GM18868 (cell line): ENCODE data around the gene TLL2.

Experiments used
- ATAC-seq: cut with Tn5 transposase; IDR thresholded peaks from one replicate; pipeline ENCODE4 v1.9.1; 2021; ENCODE audit warnings: mild to moderate bottlenecking, moderate library complexity; ENCODE audit not compliant: unreplicated experiment

TLL2 gene

DNA sequence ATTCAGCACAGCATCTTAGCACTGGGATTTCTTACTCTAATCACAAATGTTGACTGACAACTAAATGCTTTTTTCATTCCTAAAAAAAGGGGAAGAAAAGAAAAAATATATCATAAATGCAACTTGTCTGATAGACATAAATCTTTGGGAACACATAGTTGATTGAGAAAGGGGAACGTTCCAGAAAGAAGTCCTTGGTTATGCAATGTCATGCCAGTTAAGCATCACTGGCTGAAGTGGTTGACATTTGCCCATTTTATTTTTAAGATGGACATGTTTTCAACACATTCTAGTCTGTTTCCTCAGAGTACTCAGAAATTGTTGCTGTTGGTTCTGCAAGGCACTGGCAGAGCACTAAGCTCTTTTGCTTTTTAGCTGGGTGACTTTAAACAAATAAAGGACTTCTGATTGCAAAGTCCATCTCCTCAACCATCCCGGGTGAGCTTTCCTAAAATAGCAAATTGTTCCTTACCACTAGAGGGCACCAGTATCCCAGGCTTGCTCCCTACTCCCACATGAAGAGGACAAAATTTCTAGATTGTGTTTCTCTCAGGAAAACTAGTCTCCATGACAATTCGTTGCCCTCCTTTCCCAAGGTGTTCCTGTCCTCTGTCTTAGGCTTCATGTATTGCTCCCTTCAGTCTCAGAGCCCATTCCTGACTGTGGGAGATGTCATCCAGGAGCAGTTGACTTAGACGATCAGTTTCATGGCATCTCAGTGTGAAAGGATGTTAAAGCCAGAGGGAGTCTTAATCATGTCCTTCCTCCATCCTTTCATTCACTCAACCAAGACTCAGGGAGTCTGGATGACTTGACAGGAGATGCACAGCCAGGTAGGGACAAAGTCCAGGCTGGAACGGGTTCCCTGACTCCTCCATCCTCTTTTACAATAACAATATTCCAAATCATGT, 178.9 kb downstream of the TLL2 start:
- no peak for ATAC-seq

GRCh38 chr10:96333101-96333500, 180.6 kb downstream of the TLL2 start:
- ATAC-seq = no peak

DNA sequence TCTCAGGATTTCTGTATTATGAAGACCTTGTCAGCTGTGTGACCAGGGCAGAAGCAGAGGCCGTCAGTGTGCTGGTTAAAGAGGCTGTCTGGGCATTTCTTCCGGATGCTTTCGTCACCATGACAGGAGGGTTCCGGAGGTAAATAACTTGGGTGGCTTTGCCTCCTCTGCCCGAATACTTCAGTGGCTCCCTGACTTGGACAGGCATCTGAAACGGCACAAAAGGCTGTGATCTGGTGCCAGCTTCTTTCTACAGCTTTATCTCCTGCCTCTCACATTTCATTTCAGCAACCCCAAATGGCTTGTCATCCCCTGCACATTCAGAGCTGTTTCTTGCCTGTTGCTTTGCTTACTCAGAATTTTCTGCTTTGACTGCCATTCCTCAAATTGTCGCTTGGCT, 186.3 kb downstream of the TLL2 start:
- no peak for ATAC-seq

DNA sequence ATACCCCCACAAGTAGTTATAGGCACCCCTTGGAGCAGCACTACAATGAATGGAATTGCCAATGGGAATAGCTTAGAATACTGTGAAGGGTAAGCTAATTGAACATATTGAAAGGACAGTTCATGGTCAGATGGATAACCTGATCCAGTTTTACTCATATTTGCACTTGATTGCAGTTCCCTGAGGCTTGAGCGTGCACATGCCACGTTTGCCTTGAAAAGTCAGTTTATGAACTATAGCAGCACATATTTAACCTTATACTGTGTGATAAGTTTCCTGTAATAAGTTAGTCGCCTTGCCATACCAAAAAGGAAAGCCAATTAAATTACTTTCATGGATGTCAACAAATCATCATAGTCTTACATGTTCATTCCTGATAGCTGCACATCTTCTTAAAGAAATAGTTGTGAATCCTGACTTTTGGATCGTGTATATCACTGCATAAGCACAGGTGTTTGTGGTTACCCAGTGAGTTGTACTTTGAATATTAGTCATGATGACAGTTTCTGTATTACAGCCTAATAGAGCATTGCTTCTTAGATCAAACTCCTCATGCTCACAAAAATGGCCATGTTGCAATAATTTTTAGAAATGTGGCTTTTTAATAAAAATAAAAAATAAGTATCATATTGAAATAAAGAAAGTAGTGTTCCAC, 187.9 kb downstream of the TLL2 start:
- peak; percentile 96 for ATAC-seq

DNA sequence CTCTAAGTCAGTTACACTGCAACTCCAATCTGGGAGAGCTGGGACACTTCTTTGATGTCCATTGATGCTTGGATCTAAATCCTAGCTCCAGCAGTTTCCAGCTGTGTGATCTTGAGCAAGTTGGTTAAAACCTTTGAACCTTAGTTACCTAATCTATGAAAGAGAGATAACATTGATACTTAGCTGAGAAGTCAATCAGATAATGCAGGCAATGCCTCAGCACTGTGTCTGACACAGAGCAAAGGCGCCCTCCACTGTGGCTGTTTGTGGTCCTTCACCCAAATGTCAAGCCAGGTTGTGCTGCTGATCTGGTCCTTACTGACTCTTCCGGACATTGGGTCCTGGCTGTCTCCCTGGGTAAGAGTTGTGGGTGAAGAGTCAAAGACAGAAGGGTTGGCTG, 189.3 kb downstream of the TLL2 start:
- no peak for ATAC-seq

GRCh38 chr10:96322275-96322674, 191.5 kb downstream of the TLL2 start:
- ATAC-seq = no peak

GRCh38 chr10:96321822-96322221, 191.9 kb downstream of the TLL2 start:
- no peak for ATAC-seq

GRCh38 chr10:96319754-96320474, 193.8 kb downstream of the TLL2 start:
- ATAC-seq = no peak

- no peak for ATAC-seq
Measured at GRCh38 chr10:96317067-96317833, 196.5 kb downstream of the TLL2 start.
